PFSK-1 (cell line): Measurements from ENCODE around the gene FEZF2.

Source experiments
- FOXP2 ChIP-seq: optimal IDR thresholded peaks from 2 replicates; pipeline ENCODE3; 2011; ENCODE audit warnings: borderline replicate concordance, control low read depth, inconsistent platforms; ENCODE audit not compliant: insufficient read depth; ENCODE audit errors: extremely low read length, extremely low read depth
- POLR2AphosphoS5 ChIP-seq: IDR thresholded peaks from 2 replicates; pipeline ENCODE4 v1.6.1; 2012; ENCODE audit warnings: low read depth, mild to moderate bottlenecking, control low read depth, low read length, moderate library complexity

DNA sequence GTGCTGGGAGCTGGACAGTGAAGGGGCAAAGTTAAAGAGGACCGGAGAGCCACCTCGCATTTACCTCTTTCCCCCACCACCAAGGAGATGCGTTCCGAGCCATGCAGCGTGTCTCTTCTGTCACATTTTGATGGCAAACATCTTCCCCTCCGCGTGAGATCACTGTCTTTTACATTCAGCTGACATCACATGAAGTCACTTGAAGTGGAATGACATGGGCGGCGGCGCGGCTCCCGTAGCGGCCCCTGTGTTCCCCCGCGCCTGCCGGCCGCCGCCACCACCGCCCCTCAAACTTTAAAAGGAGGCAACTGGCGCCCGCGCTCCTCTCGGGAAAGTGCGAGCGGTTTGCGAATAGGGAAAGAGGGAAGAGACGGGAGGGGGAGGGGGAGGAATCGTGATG is at the start of gene FEZF2:
- TF ChIP-seq POLR2AphosphoS5 (no peak), FOXP2 (no peak)
